H9 (cell line): ENCODE results near the gene KIF5C. TPM values are rescaled to one million over a fixed set of nuclear protein-coding genes. Genes with fewer than 3 reads are reported as not detected.

Source experiments
- DNase-seq: peaks from one replicate; pipeline ENCODE4 v3.0.0-alpha.2; 2017
- H2AFZ ChIP-seq: one replicate; pipeline ENCODE4 v1.6.1; 2013; ENCODE audit warnings: mild to moderate bottlenecking, low read length, control low read depth, moderate library complexity
- H2AK5ac ChIP-seq: 2 replicates; pipeline ENCODE4 v1.6.1; 2013; ENCODE audit warnings: low read length, control low read depth, mixed read lengths; ENCODE audit not compliant: insufficient read length
- H2BK120ac ChIP-seq: one replicate; pipeline ENCODE4 v1.6.1; 2013; ENCODE audit warnings: low read depth, mild to moderate bottlenecking, low read length, control low read depth, inconsistent platforms; ENCODE audit not compliant: poor library complexity, severe bottlenecking
- H2BK12ac ChIP-seq: 2 replicates; pipeline ENCODE4 v1.6.1; 2013; ENCODE audit warnings: low read length, control low read depth, mixed read lengths, low read depth; ENCODE audit not compliant: insufficient read length
- H2BK15ac ChIP-seq: 2 replicates; pipeline ENCODE4 v1.6.1; 2013; ENCODE audit warnings: low read depth, low read length, control low read depth
- H2BK20ac ChIP-seq: one replicate; pipeline ENCODE4 v1.6.1; 2013; ENCODE audit warnings: low read depth, mild to moderate bottlenecking, low read length, control low read depth, inconsistent platforms; ENCODE audit not compliant: poor library complexity, severe bottlenecking
- H2BK5ac ChIP-seq: 2 replicates; pipeline ENCODE4 v1.6.1; 2013; ENCODE audit warnings: low read length, control low read depth, mixed read lengths; ENCODE audit not compliant: insufficient read length
- H3K14ac ChIP-seq: 2 replicates; pipeline ENCODE4 v1.6.1; 2013; ENCODE audit warnings: low read length, control low read depth; ENCODE audit not compliant: insufficient read depth
- H3K18ac ChIP-seq: 2 replicates; pipeline ENCODE4 v1.6.1; 2013; ENCODE audit warnings: low read depth, mild to moderate bottlenecking, mixed read lengths, low read length, control low read depth; ENCODE audit not compliant: insufficient read length
- H3K23ac ChIP-seq: 2 replicates; pipeline ENCODE4 v1.6.1; 2013; ENCODE audit warnings: low read length, control low read depth, mixed read lengths, low read depth; ENCODE audit not compliant: insufficient read length
- H3K23me2 ChIP-seq: 2 replicates; pipeline ENCODE4 v1.6.1; 2013; ENCODE audit warnings: low read depth, mild to moderate bottlenecking, mixed read lengths, low read length, control low read depth; ENCODE audit not compliant: insufficient read length, poor library complexity, severe bottlenecking
- H3K27ac ChIP-seq: 2 replicates; pipeline ENCODE4 v1.5.1; 2013; ENCODE audit warnings: low read length, control low read depth, mixed read lengths, low read depth; ENCODE audit not compliant: insufficient read length
- H3K27me3 ChIP-seq: 2 replicates; pipeline ENCODE4 v1.6.1; 2013; ENCODE audit warnings: low read length, control low read depth, inconsistent platforms; ENCODE audit not compliant: insufficient read depth
- H3K4ac ChIP-seq: 2 replicates; pipeline ENCODE4 v1.6.1; 2013; ENCODE audit warnings: low read depth, mild to moderate bottlenecking, control low read depth, inconsistent platforms, low read length, moderate library complexity
- H3K4me1 ChIP-seq: 2 replicates; pipeline ENCODE4 v1.6.1; 2013; ENCODE audit warnings: low read length, control low read depth, inconsistent platforms; ENCODE audit not compliant: insufficient read depth
- H3K4me2 ChIP-seq: 2 replicates; pipeline ENCODE4 v1.6.1; 2013; ENCODE audit warnings: low read length, control low read depth, mixed read lengths; ENCODE audit not compliant: insufficient read length, insufficient read depth
- H3K56ac ChIP-seq: 2 replicates; pipeline ENCODE4 v1.6.1; 2013; ENCODE audit warnings: low read depth, mild to moderate bottlenecking, mixed read lengths, low read length, control low read depth; ENCODE audit not compliant: insufficient read length
- H3K79me1 ChIP-seq: 2 replicates; pipeline ENCODE4 v1.6.1; 2013; ENCODE audit warnings: low read depth, mild to moderate bottlenecking, moderate library complexity, low read length, control low read depth, inconsistent platforms; ENCODE audit not compliant: insufficient read depth, poor library complexity, severe bottlenecking
- H3K79me2 ChIP-seq: 2 replicates; pipeline ENCODE4 v1.6.1; 2013; ENCODE audit warnings: low read length, control low read depth, inconsistent platforms; ENCODE audit not compliant: insufficient read depth
- H3K9ac ChIP-seq: 2 replicates; pipeline ENCODE4 v1.6.1; 2013; ENCODE audit warnings: low read length, control low read depth, mixed read lengths; ENCODE audit not compliant: insufficient read length; ENCODE audit errors: extremely low read depth
- H3K9me3 ChIP-seq: one replicate; pipeline ENCODE4 v1.6.1; 2013; ENCODE audit warnings: low read depth, low read length, inconsistent platforms; ENCODE audit not compliant: control insufficient read depth
- H3T11ph ChIP-seq: one replicate; pipeline ENCODE4 v1.6.1; 2013; ENCODE audit warnings: mild to moderate bottlenecking, low read length, control low read depth, inconsistent platforms
- H4K20me1 ChIP-seq: one replicate; pipeline ENCODE4 v1.6.1; 2013; ENCODE audit not compliant: control insufficient read depth, insufficient read length, insufficient read depth
- H4K5ac ChIP-seq: 2 replicates; pipeline ENCODE4 v1.6.1; 2013; ENCODE audit warnings: low read depth, mild to moderate bottlenecking, mixed read lengths, low read length, control low read depth; ENCODE audit not compliant: insufficient read length
- H4K8ac ChIP-seq: replicated peaks from 2 replicates; pipeline ENCODE4 v1.6.1; 2013; ENCODE audit warnings: low read length, control low read depth, mixed read lengths, low read depth; ENCODE audit not compliant: insufficient read length
- H4K91ac ChIP-seq: 2 replicates; pipeline ENCODE4 v1.6.1; 2013; ENCODE audit warnings: low read depth, mild to moderate bottlenecking, moderate library complexity, mixed read lengths, low read length, control low read depth; ENCODE audit not compliant: insufficient read length
- H3K27ac Mint-ChIP-seq, 3 experiments: 2 replicates in 2 of 3; 3 replicates in 1 of 3; pipeline ENCODE4 v1.8.0; 2020 to 2021; ENCODE audit warnings: mixed read lengths in 3 of 3, mild to moderate bottlenecking in 1 of 3, moderate library complexity in 1 of 3
- H3K27me3 Mint-ChIP-seq: 2 replicates; pipeline ENCODE4 v1.8.0; 2021; ENCODE audit warnings: low read depth, mild to moderate bottlenecking, moderate library complexity, mixed read lengths
- H3K36me3 Mint-ChIP-seq, 3 experiments: 2 replicates in 2 of 3; 3 replicates in 1 of 3; pipeline ENCODE4 v1.8.0; 2020 to 2021; ENCODE audit warnings: low read depth in 3 of 3, mixed read lengths in 3 of 3; ENCODE audit not compliant: insufficient read depth in 1 of 3
- H3K4me1 Mint-ChIP-seq, 2 experiments: 2 replicates each; pipeline ENCODE4 v1.8.0; 2020; ENCODE audit warnings: mixed read lengths in 2 of 2
- H3K4me3 Mint-ChIP-seq, 2 experiments: 2 replicates in 1 of 2; 3 replicates in 1 of 2; pipeline ENCODE4 v1.8.0; 2020 to 2021; ENCODE audit warnings: mild to moderate bottlenecking in 2 of 2, mixed read lengths in 2 of 2, moderate library complexity in 1 of 2
- H3K9me3 Mint-ChIP-seq, 2 experiments: 2 replicates in 1 of 2; 3 replicates in 1 of 2; pipeline ENCODE4 v1.8.0; 2020; ENCODE audit warnings: mild to moderate bottlenecking in 2 of 2, mixed read lengths in 2 of 2, moderate library complexity in 1 of 2
- WGBS: extraction: QIAGEN DNeasy Blood & Tissue Kit; methylation state at CpG from one replicate; pipeline ENCODE4 v1.1.7; 2013; ENCODE audit warnings: missing lambda C conversion rate, low lambda C conversion rate, mixed read lengths; ENCODE audit not compliant: insufficient read length; ENCODE audit errors: extremely low coverage; 5-methylcytosine and 5-hydroxymethylcytosine counted together
- total RNA-seq: library from RNA; stranded (reverse); gene quantifications from 2 replicates; pipeline ENCODE4 v1.2.1, GENCODE V29; 2021
- TF ChIP-seq, protein P1 (sequence below): fragments of 200-600 bp; sonication (generic); conservative IDR thresholded peaks from 3 replicates; pipeline ENCODE4 v1.8.0; 2021; ENCODE audit warnings: antibody characterized with exemption, mild to moderate bottlenecking

Gene KIF5C
- total RNA-seq, 1 experiment from 2014 or later: 52.9 TPM

DNA sequence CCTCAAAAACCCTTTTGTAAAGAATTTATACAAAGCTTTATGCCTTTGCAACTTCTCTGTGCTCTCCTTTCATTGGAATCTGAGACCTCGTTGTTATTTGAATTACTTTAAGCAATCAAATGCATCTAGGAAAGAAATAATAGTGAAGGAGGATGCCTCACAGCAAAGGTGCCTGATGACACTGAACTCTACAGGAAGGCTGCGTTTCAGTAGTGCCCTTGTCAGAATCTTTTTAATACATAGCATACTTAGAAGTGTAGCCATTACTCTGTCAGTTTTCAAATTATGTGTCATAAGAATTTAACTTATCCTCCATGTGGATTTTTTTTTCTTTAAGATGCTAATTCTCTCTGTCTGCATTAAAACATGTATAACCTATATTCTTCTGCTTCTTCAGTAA, 153.9 kb downstream of the KIF5C start:
- Histone ChIP-seq H3K23me2 (no peaks in the 10 kb centered on the region), H3K4ac (no peak overlapping the region), H3T11ph (no peak overlapping the region), H2AK5ac (no peak overlapping the region), H3K4me1 (peaks cover 9% of the 10 kb centered on the region), H3K4me2 (no peak overlapping the region), H3K27me3 (no peaks in the 10 kb centered on the region), H3K79me2 (no peaks in the 10 kb centered on the region), H3K18ac (no peak overlapping the region), H3K79me1 (no peaks in the 10 kb centered on the region), H2BK120ac (no peak overlapping the region), H3K9ac (no peak overlapping the region), H3K56ac (no peak overlapping the region), H4K5ac (no peak overlapping the region), H4K20me1 (no peaks in the 10 kb centered on the region), H2BK15ac (no peak overlapping the region), H2AFZ (no peak overlapping the region), H4K8ac (no peak overlapping the region), H3K9me3 (no peaks in the 10 kb centered on the region), H4K91ac (no peak overlapping the region), H2BK12ac (no peak overlapping the region), H3K27ac (no peak overlapping the region), H3K23ac (no peak overlapping the region), H2BK20ac (no peak overlapping the region), H3K14ac (no peak overlapping the region), H2BK5ac (no peak overlapping the region)
- no peak for DNase-seq
- H3K27ac Mint-ChIP-seq: peak overlapping the region in 1 of 3 experiments; percentile 40; a peak in 1 of 7 replicates
- WGBS: no CpG with 5 or more reads among the region's 2 CpGs
- peaks cover 42 to 46% of the 10 kb centered on the region in 2 experiments for H3K4me1 Mint-ChIP-seq
- TF ChIP-seq, protein P1, sequence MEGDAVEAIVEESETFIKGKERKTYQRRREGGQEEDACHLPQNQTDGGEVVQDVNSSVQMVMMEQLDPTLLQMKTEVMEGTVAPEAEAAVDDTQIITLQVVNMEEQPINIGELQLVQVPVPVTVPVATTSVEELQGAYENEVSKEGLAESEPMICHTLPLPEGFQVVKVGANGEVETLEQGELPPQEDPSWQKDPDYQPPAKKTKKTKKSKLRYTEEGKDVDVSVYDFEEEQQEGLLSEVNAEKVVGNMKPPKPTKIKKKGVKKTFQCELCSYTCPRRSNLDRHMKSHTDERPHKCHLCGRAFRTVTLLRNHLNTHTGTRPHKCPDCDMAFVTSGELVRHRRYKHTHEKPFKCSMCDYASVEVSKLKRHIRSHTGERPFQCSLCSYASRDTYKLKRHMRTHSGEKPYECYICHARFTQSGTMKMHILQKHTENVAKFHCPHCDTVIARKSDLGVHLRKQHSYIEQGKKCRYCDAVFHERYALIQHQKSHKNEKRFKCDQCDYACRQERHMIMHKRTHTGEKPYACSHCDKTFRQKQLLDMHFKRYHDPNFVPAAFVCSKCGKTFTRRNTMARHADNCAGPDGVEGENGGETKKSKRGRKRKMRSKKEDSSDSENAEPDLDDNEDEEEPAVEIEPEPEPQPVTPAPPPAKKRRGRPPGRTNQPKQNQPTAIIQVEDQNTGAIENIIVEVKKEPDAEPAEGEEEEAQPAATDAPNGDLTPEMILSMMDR: no peak
- no peaks in the 10 kb centered on the region for H3K9me3 Mint-ChIP-seq
- no peak overlapping the region for H3K4me3 Mint-ChIP-seq
- H3K36me3 Mint-ChIP-seq: no peaks in the 10 kb centered on the region; a peak in 1 of 7 replicates
- peaks cover 6% of the 10 kb centered on the region for H3K27me3 Mint-ChIP-seq
